Measurements from ENCODE around the gene GSTCD.
"Not testable (repeated sequence)": the region's sequence is repeated elsewhere in the genome, so short reads cannot be mapped to it uniquely, and the experiment has no call there.

The GSTCD gene

GRCh38 chr4:105708181-105709080 is at the start of gene GSTCD, which contains the start of gene INTS12:
TSS of gene GSTCD (plus strand) at chr4:105708784. CDS start at chr4:105717614, 8,830 bp downstream.
TSS of gene INTS12 (minus strand) at chr4:105708689. CDS start at chr4:105700005, 8,684 bp downstream.
- peak; percentile 70 for DNase-seq (ENCODE audit: low read depth)

GRCh38 chr4:105659190-105659589 is 49.4 kb upstream of the GSTCD start:
- no peak for DNase-seq (ENCODE audit: low read depth)

- no peak for DNase-seq (ENCODE audit: low read depth)
Observed at GRCh38 chr4:105661028-105661427, 47.6 kb upstream of the GSTCD start.

- no peak for DNase-seq (ENCODE audit: low read depth)
Observed at GRCh38 chr4:105662935-105663675, 45.5 kb upstream of the GSTCD start.

GRCh38 chr4:105666693-105667092 is 41.9 kb upstream of the GSTCD start:
- DNase-seq (ENCODE audit: low read depth) = no peak

- no peak for DNase-seq (ENCODE audit: low read depth)
Observed at GRCh38 chr4:105670684-105671083, 37.9 kb upstream of the GSTCD start.

GRCh38 chr4:105671301-105671700 is 37.3 kb upstream of the GSTCD start:
- no peak for DNase-seq (ENCODE audit: low read depth)

GRCh38 chr4:105674011-105674410 is 34.6 kb upstream of the GSTCD start:
- DNase-seq (ENCODE audit: low read depth) = no peak

GRCh38 chr4:105677709-105678108 is 30.9 kb upstream of the GSTCD start:
- DNase-seq (ENCODE audit: low read depth) = no peak

- no peak for DNase-seq (ENCODE audit: low read depth)
Observed at GRCh38 chr4:105679186-105679585, 29.4 kb upstream of the GSTCD start.

- no peak for DNase-seq (ENCODE audit: low read depth)
Observed at GRCh38 chr4:105683038-105683437, 25.5 kb upstream of the GSTCD start.

GRCh38 chr4:105686571-105686970 is 22.0 kb upstream of the GSTCD start:
- DNase-seq (ENCODE audit: low read depth) = no peak

- DNase-seq (ENCODE audit: low read depth) = not testable (repeated sequence)
Observed at GRCh38 chr4:105694812-105695211, 13.8 kb upstream of the GSTCD start.

GRCh38 chr4:105695832-105696231 is 12.8 kb upstream of the GSTCD start:
- not testable (repeated sequence) for DNase-seq (ENCODE audit: low read depth)

- DNase-seq (ENCODE audit: low read depth) = no peak
Observed at GRCh38 chr4:105698607-105699006, 10.0 kb upstream of the GSTCD start.

- DNase-seq (ENCODE audit: low read depth) = no peak
Observed at GRCh38 chr4:105707782-105708180, 803 bp upstream of the GSTCD start.

GRCh38 chr4:105709081-105709450 is 482 bp downstream of the GSTCD start:
- DNase-seq (ENCODE audit: low read depth) = no peak

- no peak for DNase-seq (ENCODE audit: low read depth)
Observed at GRCh38 chr4:105710012-105710600, 1.5 kb downstream of the GSTCD start.

- DNase-seq (ENCODE audit: low read depth) = no peak
Observed at GRCh38 chr4:105710678-105711077, 2.1 kb downstream of the GSTCD start.

GRCh38 chr4:105712766-105713165 is 4.2 kb downstream of the GSTCD start:
- no peak for DNase-seq (ENCODE audit: low read depth)

GRCh38 chr4:105714071-105714521 is 5.5 kb downstream of the GSTCD start:
- no peak for DNase-seq (ENCODE audit: low read depth)

- DNase-seq (ENCODE audit: low read depth) = no peak
Observed at GRCh38 chr4:105714932-105715331, 6.3 kb downstream of the GSTCD start.
